C4-2B (cell line): ENCODE results near the gene TYK2.
A peak's percentile ranks its signal among the peaks of the same experiment; 100 is the strongest.

ENCODE experiments used
- H3K27ac ChIP-seq: fragments of 450-650 bp; 2 replicates; pipeline ENCODE4 v1.5.1; 2017
- CTCF ChIP-seq: fragments of 450-650 bp; conservative IDR thresholded peaks from 2 replicates; pipeline ENCODE4 v1.5.1; 2017; ENCODE audit warnings: mild to moderate bottlenecking
- ZFX ChIP-seq: fragments of 450-650 bp; IDR thresholded peaks from 2 replicates; pipeline ENCODE4 v1.6.1; 2017

Gene TYK2

DNA sequence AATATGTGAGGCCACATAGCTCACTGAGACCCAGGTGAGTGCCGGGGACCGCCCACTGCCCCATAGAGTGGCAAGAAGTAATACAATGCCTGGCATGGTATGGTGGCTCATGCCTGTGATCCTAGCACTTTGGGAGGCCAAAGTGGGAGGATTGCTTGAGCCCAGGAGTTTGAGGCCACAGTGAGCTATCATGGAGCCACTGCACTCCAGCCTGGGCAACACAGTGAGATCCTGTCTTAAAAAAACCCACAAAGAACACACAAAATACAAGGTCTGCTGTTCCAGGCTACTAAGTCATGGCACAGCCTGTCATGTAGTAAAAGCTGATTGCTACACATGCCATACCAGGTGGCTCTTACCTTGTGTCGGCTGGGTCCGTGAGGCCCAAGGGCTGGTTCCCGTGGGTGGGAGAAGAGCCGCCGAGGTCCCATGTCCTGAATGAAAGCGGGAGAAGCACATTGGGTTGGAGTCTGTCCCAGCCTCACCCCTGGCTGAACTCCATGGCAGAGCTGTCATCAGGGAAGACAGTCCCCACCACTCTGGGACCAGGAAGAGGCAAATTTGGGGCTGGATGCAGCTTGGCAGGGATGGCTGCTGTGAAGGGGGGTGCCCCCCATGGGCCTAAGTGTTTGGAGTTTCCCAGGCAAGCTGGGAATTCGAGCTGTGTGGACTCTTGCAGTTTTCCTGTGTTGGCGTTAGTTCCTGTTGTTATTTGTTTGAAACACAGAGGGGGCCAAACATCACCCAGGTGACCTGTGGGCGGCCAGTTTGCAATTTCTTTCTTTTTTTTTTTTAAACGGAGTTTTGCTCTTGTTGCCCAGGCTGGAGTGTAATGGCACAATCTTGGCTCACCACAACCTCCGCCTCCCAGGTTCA, 61.3 kb downstream of the TYK2 start:
- TF ChIP-seq ZFX, result no peak
- TF ChIP-seq CTCF, result no peak
- no peak overlapping the region for H3K27ac ChIP-seq

DNA sequence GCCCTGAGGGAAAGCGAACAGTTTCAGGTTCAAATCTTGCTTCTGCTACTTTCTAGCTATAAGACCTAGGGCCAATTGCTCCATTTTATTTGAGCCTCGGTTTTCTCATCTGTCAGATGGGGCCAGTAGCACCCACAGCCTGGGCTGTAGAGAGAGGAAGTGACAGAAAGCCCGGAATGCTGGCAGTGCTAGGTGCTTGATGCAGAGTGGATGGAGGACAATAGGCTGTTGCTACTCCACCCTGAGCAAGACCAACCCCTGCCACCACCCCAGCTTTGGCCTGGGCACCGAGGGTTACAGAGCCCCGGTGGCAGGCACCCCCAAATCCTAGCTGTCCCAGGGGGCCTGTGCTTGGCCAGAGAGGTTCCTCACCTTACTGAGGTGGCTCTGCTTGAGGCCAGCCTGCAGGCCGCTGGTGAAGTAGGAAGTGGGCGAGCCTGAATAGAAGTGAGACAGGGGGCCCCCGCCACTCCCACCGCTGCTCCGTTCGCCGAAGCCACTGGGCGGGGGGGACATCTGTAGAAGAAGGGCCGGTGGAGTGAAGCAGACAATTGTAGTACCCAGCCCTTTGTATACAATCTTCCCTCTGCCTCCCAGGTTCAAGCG, 62.4 kb downstream of the TYK2 start:
- TF ChIP-seq ZFX (no peak), CTCF (no peak)
- no peak overlapping the region for H3K27ac ChIP-seq

DNA sequence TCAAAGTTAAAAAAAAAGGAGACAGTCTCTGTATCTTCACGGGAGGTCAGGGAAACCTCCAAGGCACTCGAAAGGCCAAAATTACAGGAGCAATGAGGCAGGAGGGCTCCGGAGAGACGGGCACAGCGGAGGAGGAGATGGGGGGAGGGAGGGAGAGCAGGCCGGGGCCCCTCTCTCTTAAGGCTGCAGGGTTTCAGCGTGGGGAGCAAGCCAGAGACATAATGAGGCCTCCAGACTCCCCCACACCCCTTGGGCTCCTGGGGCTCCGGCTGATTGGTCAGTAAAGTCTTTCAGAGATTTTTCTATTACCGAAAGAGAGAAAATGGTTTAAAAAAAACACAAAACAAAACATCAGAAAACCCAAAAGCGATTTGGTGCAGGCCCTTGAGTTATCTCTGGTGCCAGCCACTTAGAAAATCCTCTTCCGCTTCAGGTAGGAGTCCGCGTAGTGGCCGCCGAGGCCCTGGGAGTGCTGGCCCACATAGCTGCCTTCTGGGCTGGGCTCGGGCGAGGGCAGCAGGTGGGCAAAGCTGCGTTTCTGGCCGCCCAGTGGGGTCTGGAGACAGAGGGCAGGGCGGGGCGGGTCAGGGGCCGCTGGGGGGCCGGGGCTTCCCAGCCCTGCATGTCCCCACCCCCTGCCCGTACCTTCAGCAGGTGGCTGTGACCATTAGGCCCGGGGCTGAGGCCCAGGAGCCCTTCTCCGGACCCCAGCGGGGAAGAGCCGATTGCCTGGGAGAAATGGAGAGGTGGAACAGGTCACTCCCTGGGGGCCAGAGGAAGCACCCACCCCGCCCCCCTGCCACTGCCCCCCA, 63.1 kb downstream of the TYK2 start:
- H3K27ac ChIP-seq, result peak overlapping the region; percentile 74
- TF ChIP-seq ZFX (no peak), CTCF (no peak)

GRCh38 chr19:10316229-10317044, 63.9 kb downstream of the TYK2 start:
- TF ChIP-seq CTCF (no peak), ZFX (no peak)
- H3K27ac ChIP-seq, result peak overlapping the region; percentile 74

DNA sequence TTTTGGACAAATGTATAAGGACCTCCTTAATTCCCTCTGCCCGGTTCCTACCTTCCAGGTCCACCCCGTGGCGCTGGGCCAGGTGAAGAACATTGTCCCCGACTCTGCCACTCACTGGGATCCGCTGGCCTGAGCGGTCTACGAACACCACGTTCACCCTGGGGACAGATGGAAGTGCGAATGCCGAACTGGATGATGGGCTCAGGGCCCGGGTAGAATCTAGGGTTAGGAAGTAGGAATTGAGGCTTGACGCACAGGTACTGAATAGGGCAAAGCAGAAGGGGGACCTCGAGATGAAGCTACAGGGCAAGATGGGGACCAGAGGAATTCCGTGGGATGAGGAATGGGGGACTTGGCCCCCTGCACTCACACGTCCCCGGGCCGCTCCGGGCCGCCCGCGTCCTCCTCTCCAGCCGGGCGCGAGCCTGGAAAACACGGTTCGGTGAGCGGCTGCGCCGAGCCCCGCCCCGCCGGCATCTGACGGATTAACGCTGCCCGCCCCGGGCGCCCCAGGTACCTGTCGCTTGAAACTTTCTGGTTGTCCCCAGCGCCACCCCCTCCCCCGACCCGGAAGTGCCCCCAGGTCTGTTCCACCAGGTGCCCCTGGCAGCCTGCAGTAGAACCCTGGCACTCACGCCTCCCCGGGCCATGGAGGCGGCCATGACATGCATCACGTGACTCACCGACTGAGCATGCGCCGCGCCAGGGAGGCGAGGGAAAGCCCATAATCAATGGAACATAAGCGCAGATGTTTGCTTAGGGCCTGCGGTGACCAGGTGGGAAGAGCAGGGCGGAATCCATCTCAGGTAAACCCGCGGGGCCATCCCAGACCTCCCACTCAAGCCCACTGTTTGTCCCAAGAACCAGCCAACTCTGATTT, 64.8 kb downstream of the TYK2 start, which contains the start of gene FDX2:
Gene FDX2 (minus strand): TSS at position 681 of the 880 bp plus-strand sequence. CDS start 19 bp downstream, at position 662.
- TF ChIP-seq CTCF (no peak), ZFX (peak; percentile 63; the same call in 1 of the 2 replicates)
- peak within 1 kb of the TSS; percentile 74 for H3K27ac ChIP-seq

- TF ChIP-seq ZFX (no peak), CTCF (no peak)
- H3K27ac ChIP-seq, result no peak within 1 kb of the TSS
Measured at GRCh38 chr19:10309423-10309822, 70.9 kb downstream of the TYK2 start, which contains the start of gene ZGLP1. ZGLP1 (minus strand) TSS chr19:10309815.
